Mesodermal cell (in vitro differentiated cells): ENCODE data around the gene FUZ.

Experiments
- H3K27ac ChIP-seq: 2 replicates; pipeline ENCODE4 v1.7.0; 2013; ENCODE audit warnings: mild to moderate bottlenecking, low read depth, low read length, moderate library complexity; ENCODE audit not compliant: severe bottlenecking
- H3K36me3 ChIP-seq: 2 replicates; pipeline ENCODE4 v1.7.1; 2013; ENCODE audit warnings: mild to moderate bottlenecking, low read length, moderate library complexity; ENCODE audit not compliant: control insufficient read depth, insufficient read depth
- H3K4me1 ChIP-seq: one replicate; pipeline ENCODE4 v1.7.1; 2013; ENCODE audit warnings: mild to moderate bottlenecking, low read length; ENCODE audit not compliant: insufficient read depth, control insufficient read depth, poor library complexity, severe bottlenecking
- H3K4me3 ChIP-seq: 2 replicates; pipeline ENCODE4 v1.7.0; 2013; ENCODE audit warnings: low read length, control low read depth, mild to moderate bottlenecking; ENCODE audit not compliant: insufficient read depth, poor library complexity, severe bottlenecking; ENCODE audit errors: extremely low read depth
- H3K9me3 ChIP-seq: 2 replicates; pipeline ENCODE4 v1.7.1; 2013; ENCODE audit warnings: mild to moderate bottlenecking, low read length, moderate library complexity; ENCODE audit not compliant: control insufficient read depth
- WGBS, 2 experiments: methylation state at CpG; one replicate each; pipeline ENCODE4 v1.1.5; 2013; ENCODE audit warnings: missing lambda C conversion rate in 2 of 2; ENCODE audit not compliant: insufficient coverage in 2 of 2; 5-methylcytosine and 5-hydroxymethylcytosine counted together

Gene FUZ

DNA sequence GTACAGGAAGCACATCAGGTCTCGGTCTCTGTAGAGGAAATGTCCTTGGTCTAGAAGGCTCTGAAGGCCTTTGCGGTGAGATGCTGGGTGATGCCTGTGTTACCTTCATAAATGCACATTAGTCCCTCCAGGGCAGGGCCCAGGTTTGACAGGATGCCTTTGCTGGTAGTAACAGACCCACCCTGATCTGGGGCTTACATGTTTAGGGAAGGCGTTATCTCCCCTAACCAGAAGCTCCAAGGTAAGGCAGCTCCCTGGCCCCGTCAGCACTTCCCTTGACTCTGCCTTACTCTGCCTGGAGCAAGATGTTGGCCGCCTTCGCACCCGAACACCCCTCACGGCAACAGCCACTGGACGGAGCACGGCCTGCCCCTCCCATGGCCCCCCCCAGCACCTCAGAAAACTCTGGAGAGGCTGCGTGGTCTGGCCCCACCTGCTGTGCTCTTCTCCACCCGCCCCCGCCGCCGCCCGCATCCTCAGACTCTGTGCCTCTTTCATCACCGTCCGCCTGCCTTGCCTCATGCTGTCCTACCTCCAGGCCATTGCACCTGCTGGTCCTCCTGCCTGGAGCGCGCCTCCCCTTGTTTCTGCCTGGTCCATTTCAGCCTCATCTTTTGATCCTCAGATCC, 37.2 kb downstream of the FUZ start:
- Histone ChIP-seq H3K9me3 (no peaks in the 10 kb centered on the region), H3K4me3 (no peak overlapping the region), H3K36me3 (peaks cover 53% of the 10 kb centered on the region), H3K4me1 (no peaks in the 10 kb centered on the region), H3K27ac (no peak overlapping the region)
- 93 to 96% methylated on average over 16 to 18 of the region's 20 CpGs for WGBS, 2 experiments

DNA sequence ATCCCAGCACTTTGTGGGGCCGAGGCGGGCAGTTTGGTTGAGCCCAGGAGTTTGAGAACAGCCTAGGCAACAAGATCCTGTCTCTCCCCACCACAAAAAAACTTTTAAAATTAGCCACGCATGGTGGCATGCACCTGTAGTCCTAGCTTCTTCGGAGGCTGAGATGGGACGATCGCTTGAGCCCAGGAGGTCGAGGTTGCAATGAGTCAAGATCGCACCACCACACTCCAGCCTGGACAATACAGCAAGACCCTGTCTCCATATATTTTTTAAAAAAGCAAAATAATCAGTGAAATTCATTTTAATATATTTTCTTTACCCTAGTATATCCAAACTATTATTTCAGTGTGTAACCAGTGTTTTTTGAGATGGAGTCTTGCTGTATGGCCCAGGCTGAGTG, 38.1 kb downstream of the FUZ start:
- no peak overlapping the region for H3K27ac ChIP-seq
- 94 to 99% methylated on average over 7 of the region's 8 CpGs for WGBS, 2 experiments
- H3K4me1 ChIP-seq = no peaks in the 10 kb centered on the region
- H3K36me3 ChIP-seq = peaks cover 54% of the 10 kb centered on the region
- H3K4me3 ChIP-seq = no peak overlapping the region
- no peaks in the 10 kb centered on the region for H3K9me3 ChIP-seq

GRCh38 chr19:49773663-49774350, 39.3 kb downstream of the FUZ start:
- Histone ChIP-seq H3K4me3 (no peak overlapping the region), H3K27ac (no peak overlapping the region), H3K4me1 (no peaks in the 10 kb centered on the region), H3K9me3 (no peaks in the 10 kb centered on the region), H3K36me3 (peaks cover 59% of the 10 kb centered on the region)
- WGBS, 2 experiments = 98 to 100% methylated on average over 5 to 6 of the region's 8 CpGs

GRCh38 chr19:49772850-49773432, 40.2 kb downstream of the FUZ start:
- Histone ChIP-seq H3K27ac (no peak overlapping the region), H3K36me3 (peaks cover 56% of the 10 kb centered on the region), H3K4me1 (peaks cover 4% of the 10 kb centered on the region), H3K4me3 (no peak overlapping the region), H3K9me3 (no peaks in the 10 kb centered on the region)
- WGBS, 2 experiments = 89 to 98% methylated on average over 7 to 9 of the region's 10 CpGs

DNA sequence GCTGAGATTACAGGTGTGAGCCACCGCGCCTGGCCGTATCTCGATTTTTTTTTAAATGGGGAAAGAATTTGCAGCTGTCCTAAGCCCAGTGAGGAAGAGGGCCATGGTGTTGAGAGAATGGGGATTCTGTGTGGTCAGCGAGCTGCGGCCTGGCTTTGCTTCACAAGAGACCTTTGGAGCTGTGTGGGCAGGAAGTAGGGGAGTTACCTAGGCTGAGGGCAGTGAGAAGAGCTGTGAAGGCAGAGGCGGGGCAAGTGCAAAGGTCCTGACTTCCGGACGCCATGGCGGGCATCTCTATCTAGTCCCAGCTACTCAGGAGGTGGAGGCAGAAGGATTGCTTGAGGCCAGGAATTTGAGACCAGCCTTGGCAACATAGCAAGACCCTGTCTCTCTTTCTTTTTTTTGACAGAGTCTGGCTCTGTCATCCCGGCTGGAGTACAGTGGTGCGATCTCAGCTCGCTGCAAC, 41.4 kb downstream of the FUZ start:
- H3K36me3 ChIP-seq = peaks cover 55% of the 10 kb centered on the region
- 91 to 96% methylated on average over 10 to 13 of the region's 13 CpGs for WGBS, 2 experiments
- no peak overlapping the region for H3K4me3 ChIP-seq
- no peak overlapping the region for H3K27ac ChIP-seq
- H3K9me3 ChIP-seq = no peaks in the 10 kb centered on the region
- H3K4me1 ChIP-seq = peaks cover 8% of the 10 kb centered on the region

DNA sequence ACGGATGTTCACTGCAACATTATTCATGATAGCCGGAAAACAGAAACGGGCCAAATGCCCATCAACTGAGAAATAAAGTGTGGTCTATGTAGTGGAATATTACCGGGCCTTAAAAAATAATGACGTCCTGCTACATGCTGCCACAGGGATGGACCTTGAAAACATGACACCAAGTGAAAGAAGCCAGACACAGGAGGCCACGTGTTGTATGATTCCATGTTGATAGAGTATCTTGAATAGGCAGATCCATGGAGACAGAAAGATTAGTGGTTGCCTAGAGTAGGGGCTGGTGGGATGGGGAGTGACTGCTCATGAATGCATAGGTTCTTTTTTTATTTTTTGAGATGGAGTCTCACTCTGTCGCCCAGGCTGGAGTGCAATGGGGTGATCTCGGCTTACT, 42.6 kb downstream of the FUZ start:
- Histone ChIP-seq H3K9me3 (no peaks in the 10 kb centered on the region), H3K36me3 (peaks cover 44% of the 10 kb centered on the region), H3K4me3 (no peak overlapping the region), H3K27ac (no peak overlapping the region), H3K4me1 (peaks cover 13% of the 10 kb centered on the region)
- WGBS, 2 experiments = 93 to 98% methylated on average over 7 to 8 of the region's 8 CpGs

DNA sequence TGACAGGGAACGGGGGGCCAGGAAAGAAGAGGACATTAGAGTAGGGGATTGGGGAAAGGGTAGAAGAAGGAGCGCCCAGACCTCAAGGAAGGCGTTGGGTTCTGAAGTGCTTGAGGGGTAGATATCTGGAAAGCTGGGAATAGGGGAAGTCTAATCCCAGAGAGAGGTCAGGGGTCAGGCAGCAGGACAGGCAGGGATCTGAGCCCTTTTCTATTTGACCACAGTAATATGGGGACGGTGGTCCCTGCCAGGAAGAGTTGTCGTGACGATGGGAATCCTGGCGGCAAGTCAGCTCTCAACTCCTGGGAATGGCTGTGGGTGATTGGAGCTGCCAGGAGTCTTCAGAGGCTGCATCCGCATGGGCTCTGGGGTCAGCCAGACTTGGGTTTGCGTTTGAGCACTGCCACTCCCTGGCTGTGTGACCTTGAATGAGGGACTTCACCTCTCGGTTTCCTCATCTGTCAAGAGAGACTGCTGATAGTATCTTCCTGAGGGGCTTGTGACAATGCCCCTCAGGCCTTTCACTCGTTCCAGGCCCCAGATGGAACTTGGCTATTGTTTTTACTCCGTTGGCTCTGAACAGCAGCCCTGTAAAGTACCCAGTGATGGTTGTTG, 45.0 kb downstream of the FUZ start:
- 78 to 81% methylated on average over 12 of the region's 12 CpGs for WGBS, 2 experiments

GRCh38 chr19:49767381-49767780, 45.7 kb downstream of the FUZ start:
- H3K4me3 ChIP-seq = peak overlapping the region; percentile 98
- WGBS, 2 experiments = 1 to 3% methylated on average over 9 of the region's 9 CpGs

More for the DNA sequence above, 45.0 kb downstream of the FUZ start:
- H3K9me3 ChIP-seq = no peaks in the 10 kb centered on the region
- no peak overlapping the region for H3K27ac ChIP-seq
- peaks cover 28% of the 10 kb centered on the region for H3K36me3 ChIP-seq
- H3K4me1 ChIP-seq = peaks cover 13% of the 10 kb centered on the region
- peak overlapping the region; percentile 98 for H3K4me3 ChIP-seq

DNA sequence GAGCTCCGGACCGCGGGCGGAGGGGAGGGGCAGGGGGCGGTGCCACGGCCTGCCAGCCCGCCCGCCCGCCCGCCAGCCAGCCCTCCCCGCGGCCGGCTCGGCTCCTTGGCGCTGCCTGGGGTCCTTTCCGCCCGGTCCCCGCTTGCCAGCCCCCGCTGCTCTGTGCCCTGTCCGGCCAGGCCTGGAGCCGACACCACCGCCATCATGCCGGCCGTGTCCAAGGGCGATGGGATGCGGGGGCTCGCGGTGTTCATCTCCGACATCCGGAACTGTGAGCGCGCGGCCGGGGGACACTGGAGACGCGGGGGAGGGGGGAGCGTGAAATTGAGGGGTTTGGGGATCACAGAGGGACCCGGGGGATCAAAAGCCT, 46.2 kb downstream of the FUZ start, which contains the start of gene AP2A1:
Gene AP2A1 (plus strand): TSS at position 72 of the 370 bp plus-strand sequence. CDS start 133 bp downstream, at position 205.
- peak within 1 kb of the TSS; percentile 98 for H3K4me3 ChIP-seq
- peaks cover 22% of the 10 kb centered on the region for H3K36me3 ChIP-seq
- no peaks in the 10 kb centered on the region for H3K9me3 ChIP-seq
- WGBS, 2 experiments = 0 to 1% methylated on average over 25 to 26 of the region's 38 CpGs
- peak within 1 kb of the TSS; percentile 99 for H3K27ac ChIP-seq
- peaks cover 14% of the 10 kb centered on the region for H3K4me1 ChIP-seq

More at GRCh38 chr19:49767381-49767780, 45.7 kb downstream of the FUZ start:
- Histone ChIP-seq H3K9me3 (no peaks in the 10 kb centered on the region), H3K27ac (peak overlapping the region; percentile 36), H3K4me1 (peaks cover 13% of the 10 kb centered on the region), H3K36me3 (peaks cover 25% of the 10 kb centered on the region)

DNA sequence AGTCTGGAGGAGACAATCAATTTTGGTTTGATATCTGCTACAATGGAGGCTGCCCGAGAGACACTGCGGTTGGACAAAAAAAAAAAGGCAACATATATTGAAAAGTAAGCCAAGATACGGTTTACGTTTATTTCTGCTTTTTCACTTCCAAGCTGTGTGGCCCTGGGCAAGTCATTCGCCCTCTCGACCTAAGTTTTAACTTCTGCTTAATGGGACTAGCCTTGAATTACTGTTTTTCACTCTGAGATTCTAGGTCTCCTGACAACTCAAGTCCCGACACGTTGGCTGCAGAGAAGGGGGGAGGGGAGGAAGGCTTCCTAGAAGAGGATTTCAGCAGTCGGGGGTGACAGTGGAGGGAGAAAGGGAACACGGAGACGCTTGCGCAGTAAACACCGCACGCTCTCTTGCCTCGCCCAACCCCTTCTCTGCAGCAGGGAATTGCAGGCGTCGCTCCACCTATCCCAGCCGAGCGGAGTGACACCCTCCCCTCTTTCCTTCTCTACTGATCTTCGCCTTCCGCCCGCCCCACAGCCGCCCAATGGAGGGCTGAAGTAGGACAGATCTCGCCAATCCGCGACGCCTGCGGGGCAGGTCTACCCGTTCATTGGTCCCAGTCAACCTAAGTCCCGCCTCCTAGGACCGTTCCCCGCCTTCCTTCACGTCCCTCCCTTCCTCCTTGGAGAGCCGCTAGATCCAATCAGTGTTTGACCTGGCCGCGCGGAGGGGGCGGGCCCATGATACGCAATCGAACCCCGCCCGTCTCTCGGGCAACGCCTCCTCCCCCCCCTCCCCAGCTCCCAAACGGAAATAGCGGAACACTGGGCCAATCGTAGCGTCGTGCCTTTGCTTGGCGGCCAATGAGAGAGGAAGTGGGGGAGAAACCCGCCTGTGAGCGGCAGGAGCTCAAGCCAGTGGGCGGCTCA, 46.8 kb downstream of the FUZ start:
- H3K27ac ChIP-seq = peak overlapping the region; percentile 99
- no peaks in the 10 kb centered on the region for H3K9me3 ChIP-seq
- WGBS, 2 experiments = 1 to 2% methylated on average over 31 to 38 of the region's 53 CpGs
- peak overlapping the region; percentile 31 for H3K4me3 ChIP-seq
- peaks cover 16% of the 10 kb centered on the region for H3K36me3 ChIP-seq
- H3K4me1 ChIP-seq = peaks cover 21% of the 10 kb centered on the region
